Breast epithelium (tissue), 4 donors: Measurements from ENCODE around the gene LAMTOR3. TPM values are rescaled to one million over a fixed set of nuclear protein-coding genes. Genes with fewer than 3 reads are reported as not detected.
"Not testable (repeated sequence)": the region's sequence is repeated elsewhere in the genome, so short reads cannot be mapped to it uniquely, and the experiment has no call there.

Experiments
- DNase-seq, 2 donors: peaks; one replicate each; pipeline ENCODE4 v3.0.0-alpha.2; 2019; ENCODE audit warnings: low spot score in 2 of 2
- H3K27ac ChIP-seq, 2 donors: fragments of 200-600 bp; sonication (generic) in 1 of 2; one replicate each; pipeline ENCODE4 v1.5.1; 2016 to 2019; ENCODE audit warnings: mild to moderate bottlenecking in 1 of 2
- H3K27me3 ChIP-seq, 2 donors: fragments of 200-600 bp; sonication (generic) in 1 of 2; one replicate each; pipeline versions ENCODE4 v1.5.1 to v1.6.0; 2017 to 2019; ENCODE audit warnings: control low read depth in 1 of 2, mild to moderate bottlenecking in 1 of 2
- H3K36me3 ChIP-seq: fragments of 200-600 bp; one replicate; pipeline ENCODE4 v1.5.1; 2019
- H3K4me1 ChIP-seq, 2 donors: fragments of 200-600 bp; sonication (generic); one replicate each; pipeline ENCODE4 v1.5.1; 2016 to 2019; ENCODE audit warnings: control low read depth in 1 of 2
- H3K4me3 ChIP-seq, 3 donors: fragments of 200-600 bp; sonication (generic); 1 replicate in 2 of 3; 2 replicates in 1 of 3; pipeline ENCODE4 v1.5.1; 2016 to 2019; ENCODE audit warnings: mild to moderate bottlenecking in 3 of 3, moderate library complexity in 2 of 3
- H3K9me3 ChIP-seq, 2 donors: fragments of 200-600 bp; sonication (generic) in 1 of 2; one replicate each; pipeline ENCODE4 v1.5.1; 2016 to 2019; ENCODE audit warnings: control low read depth in 1 of 2
- POLR2A ChIP-seq: fragments of 450-650 bp; IDR thresholded peaks from one replicate; pipeline ENCODE4 v1.6.1; 2016; ENCODE audit warnings: antibody characterized with exemption, mild to moderate bottlenecking, moderate library complexity
- POLR2AphosphoS5 ChIP-seq, 3 donors: sonication (generic); formaldehyde crosslinking; IDR thresholded peaks; one replicate each; pipeline ENCODE4 v1.6.1; 2017; ENCODE audit warnings: antibody characterized with exemption in 3 of 3
- intact Hi-C: fragments of 100-400 bp; cut with DNase I; formaldehyde crosslinking; loops from one replicate; pipeline ENCODE4 v1.15.1; 2023; ENCODE audit warnings: low total_unique reads
- total RNA-seq, 3 donors: library from RNA; depleted of rRNA; stranded (reverse); fragments of >200 nt; gene quantifications; one replicate each; pipeline ENCODE4 v1.1.0, GENCODE V29; 2016
- TF ChIP-seq, protein P1 (sequence below), 3 donors: fragments of 450-650 bp; IDR thresholded peaks; one replicate each; pipeline ENCODE4 v1.5.1; 2016 to 2017; ENCODE audit warnings: antibody characterized with exemption in 3 of 3, mild to moderate bottlenecking in 3 of 3, moderate library complexity in 3 of 3

LAMTOR3 gene
- total RNA-seq, 3 donors from 2014 or later, result 40.6 to 79.3 (median 44.0) TPM

DNA sequence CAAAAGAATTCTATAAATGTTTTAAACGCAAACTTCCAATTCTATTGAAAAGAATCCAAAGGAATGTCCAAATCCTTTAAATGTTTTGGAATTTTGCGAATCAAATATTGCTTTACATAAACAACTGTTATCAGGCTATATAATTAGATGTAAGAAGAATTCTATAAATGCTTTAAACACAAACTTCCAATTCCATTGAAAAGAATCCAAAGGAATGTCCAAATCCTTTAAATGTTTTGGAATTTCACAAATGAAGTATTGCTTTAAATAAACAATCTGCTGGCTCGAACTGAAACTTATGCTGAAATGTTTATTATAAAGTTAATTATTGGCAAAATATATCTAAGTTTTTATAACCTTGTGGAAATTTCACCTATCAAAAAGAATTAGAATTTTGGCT, 61.5 kb downstream of the LAMTOR3 start:
- TF ChIP-seq, protein P1, sequence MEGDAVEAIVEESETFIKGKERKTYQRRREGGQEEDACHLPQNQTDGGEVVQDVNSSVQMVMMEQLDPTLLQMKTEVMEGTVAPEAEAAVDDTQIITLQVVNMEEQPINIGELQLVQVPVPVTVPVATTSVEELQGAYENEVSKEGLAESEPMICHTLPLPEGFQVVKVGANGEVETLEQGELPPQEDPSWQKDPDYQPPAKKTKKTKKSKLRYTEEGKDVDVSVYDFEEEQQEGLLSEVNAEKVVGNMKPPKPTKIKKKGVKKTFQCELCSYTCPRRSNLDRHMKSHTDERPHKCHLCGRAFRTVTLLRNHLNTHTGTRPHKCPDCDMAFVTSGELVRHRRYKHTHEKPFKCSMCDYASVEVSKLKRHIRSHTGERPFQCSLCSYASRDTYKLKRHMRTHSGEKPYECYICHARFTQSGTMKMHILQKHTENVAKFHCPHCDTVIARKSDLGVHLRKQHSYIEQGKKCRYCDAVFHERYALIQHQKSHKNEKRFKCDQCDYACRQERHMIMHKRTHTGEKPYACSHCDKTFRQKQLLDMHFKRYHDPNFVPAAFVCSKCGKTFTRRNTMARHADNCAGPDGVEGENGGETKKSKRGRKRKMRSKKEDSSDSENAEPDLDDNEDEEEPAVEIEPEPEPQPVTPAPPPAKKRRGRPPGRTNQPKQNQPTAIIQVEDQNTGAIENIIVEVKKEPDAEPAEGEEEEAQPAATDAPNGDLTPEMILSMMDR (IDR thresholded peaks at IDR 0.05), result no peak
- DNase-seq, result no peak
- Histone ChIP-seq H3K9me3 (no peaks in the 10 kb centered on the region), H3K36me3 (no peaks in the 10 kb centered on the region), H3K27ac (no peak overlapping the region), H3K4me1 (no peaks in the 10 kb centered on the region), H3K27me3 (no peaks in the 10 kb centered on the region), H3K4me3 (no peak overlapping the region)
- intact Hi-C loops, result no loop called here

DNA sequence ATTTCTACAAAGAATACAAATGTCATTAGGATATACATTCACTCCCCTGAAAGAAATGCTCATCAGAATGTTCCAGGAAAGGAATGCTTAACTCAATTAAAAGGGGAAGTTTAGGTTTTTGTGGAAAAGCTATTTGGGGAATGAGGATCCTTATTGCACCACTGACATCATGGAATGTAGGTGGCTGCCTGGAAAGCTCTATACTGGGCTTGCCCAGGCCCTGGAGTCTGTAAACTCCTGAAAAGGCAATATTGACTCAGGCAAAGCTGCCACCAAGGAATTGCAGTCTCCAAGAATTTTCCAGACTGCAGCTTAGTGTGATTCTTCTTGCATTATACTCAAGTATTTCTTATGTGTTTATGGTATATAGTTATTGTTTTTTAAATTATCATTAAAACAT, 61.9 kb downstream of the LAMTOR3 start:
- Histone ChIP-seq H3K4me1 (no peaks in the 10 kb centered on the region), H3K27ac (no peak overlapping the region), H3K4me3 (no peak overlapping the region), H3K27me3 (no peaks in the 10 kb centered on the region), H3K9me3 (no peaks in the 10 kb centered on the region), H3K36me3 (no peaks in the 10 kb centered on the region)
- TF ChIP-seq, protein P1 (IDR thresholded peaks at IDR 0.05), result no peak
- TF ChIP-seq POLR2AphosphoS5 (IDR thresholded peaks at IDR 0.05) (no peak), POLR2A (no peak)
- intact Hi-C loops, result no loop called here
- DNase-seq, result no peak

DNA sequence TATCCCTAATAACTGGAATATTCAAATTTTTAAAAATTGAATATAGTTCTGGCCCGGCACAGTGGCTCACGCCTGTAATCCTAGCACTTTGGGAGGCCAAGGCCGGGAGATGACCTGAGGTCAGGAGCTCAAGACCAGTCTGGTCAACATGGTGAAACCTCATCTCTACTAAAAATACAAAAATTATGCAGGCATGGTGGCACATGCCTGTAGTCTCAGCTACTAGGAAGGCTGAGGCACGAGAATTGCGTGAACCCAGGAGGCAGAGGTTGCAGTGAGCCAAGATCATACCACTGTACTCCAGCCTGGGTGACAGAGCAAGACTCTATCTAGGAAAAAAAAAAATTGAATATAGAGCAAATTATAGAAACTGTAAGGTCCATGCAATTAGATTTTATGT, 64.2 kb downstream of the LAMTOR3 start:
- H3K36me3 ChIP-seq, H3K4me3 ChIP-seq, H3K27ac ChIP-seq, H3K27me3 ChIP-seq, intact Hi-C loops, H3K4me1 ChIP-seq, H3K9me3 ChIP-seq, DNase-seq: not testable (repeated sequence)

DNA sequence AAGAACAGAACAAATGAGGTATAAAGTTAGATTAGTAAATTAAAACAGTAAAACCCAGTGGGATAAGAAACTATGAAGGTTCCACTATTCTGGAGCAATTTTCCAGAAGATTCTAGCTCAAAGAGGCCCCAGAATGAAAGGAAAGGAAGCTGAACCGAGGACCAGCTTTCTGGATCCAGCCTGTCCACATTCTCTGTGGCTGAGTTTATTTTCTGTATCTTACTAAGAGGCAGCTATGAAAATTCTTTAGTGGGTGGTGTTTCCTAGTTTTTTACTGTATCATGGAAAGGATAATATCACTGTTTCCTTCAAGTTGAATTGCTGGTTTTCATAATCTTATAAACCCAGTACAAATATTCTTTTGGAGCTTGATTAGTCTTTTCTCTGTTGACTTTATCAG, 65.8 kb downstream of the LAMTOR3 start:
- Histone ChIP-seq H3K27ac (no peak overlapping the region), H3K36me3 (no peaks in the 10 kb centered on the region), H3K4me3 (no peak overlapping the region), H3K9me3 (no peaks in the 10 kb centered on the region), H3K4me1 (no peaks in the 10 kb centered on the region), H3K27me3 (no peaks in the 10 kb centered on the region)
- intact Hi-C loops, result no loop called here
- DNase-seq, result no peak
- no peak for TF ChIP-seq POLR2AphosphoS5 (IDR thresholded peaks at IDR 0.05)
- no peak for TF ChIP-seq POLR2A
- TF ChIP-seq, protein P1 (IDR thresholded peaks at IDR 0.05), result no peak

Other genes with a start within 250 kb of the LAMTOR3 start
- not detected for gene C4orf54, start 236.6 kb downstream of the LAMTOR3 start, total RNA-seq
- gene DAPP1, start 77.6 kb downstream of the LAMTOR3 start, total RNA-seq, result 10 to 100 TPM in 1 of 3 donors, 1 to 10 TPM in 2; 2.7 to 10.2 (median 4.9) TPM
- 10 to 100 TPM; 33.4 to 46.4 (median 37.4) TPM for gene DNAJB14, start 52.2 kb upstream of the LAMTOR3 start, total RNA-seq
- gene H2AZ1, start 55.8 kb upstream of the LAMTOR3 start, total RNA-seq, result 100 to 1,000 TPM; 114 to 166 (median 125) TPM